Peyer's patch (tissue), 4 donors: ENCODE results near the gene ASPG. TPM values are rescaled to one million over a fixed set of nuclear protein-coding genes. Genes with fewer than 3 reads are reported as not detected.

Source experiments
- DNase-seq, 3 donors: peaks; one replicate each; pipeline ENCODE4 v3.0.0-alpha.2; 2017 to 2019
- H3K27ac ChIP-seq, 4 donors: fragments of 200-600 bp; sonication (generic); one replicate each; pipeline ENCODE4 v1.5.1; 2016 to 2019
- H3K27me3 ChIP-seq, 2 donors: fragments of 200-600 bp; sonication (generic); one replicate each; pipeline ENCODE4 v1.5.1; 2019
- H3K36me3 ChIP-seq, 3 donors: fragments of 200-600 bp; sonication (generic); one replicate each; pipeline ENCODE4 v1.5.1; 2016 to 2019
- H3K4me1 ChIP-seq, 4 donors: fragments of 200-600 bp; sonication (generic); one replicate each; pipeline ENCODE4 v1.5.1; 2016 to 2019
- H3K4me3 ChIP-seq, 4 donors: fragments of 200-600 bp; sonication (generic); 1 replicate in 3 of 4; 2 replicates in 1 of 4; pipeline ENCODE4 v1.5.1; 2016 to 2019; ENCODE audit warnings: mild to moderate bottlenecking in 1 of 4
- H3K9me3 ChIP-seq, 4 donors: fragments of 200-600 bp; sonication (generic); one replicate each; pipeline ENCODE4 v1.5.1; 2016 to 2019; ENCODE audit warnings: mild to moderate bottlenecking in 1 of 4
- POLR2A ChIP-seq, 2 donors: fragments of 450-650 bp; IDR thresholded peaks; one replicate each; pipeline ENCODE4 v1.5.1; 2017; ENCODE audit warnings: antibody characterized with exemption in 2 of 2, mild to moderate bottlenecking in 2 of 2, moderate library complexity in 2 of 2
- total RNA-seq, 4 donors: library from RNA; depleted of rRNA; stranded (reverse); fragments of >200 nt; gene quantifications; one replicate each; pipeline ENCODE4 v1.1.0, GENCODE V29; 2016
- TF ChIP-seq, protein P1 (sequence below), 6 experiments: fragments of 450-650 bp in 4 of 6; fragments of 200-600 bp in 2 of 6; sonication (generic) in 1 of 6; IDR thresholded peaks; one replicate each; pipeline ENCODE4 v1.5.1; 2017 to 2019; ENCODE audit warnings: antibody characterized with exemption in 6 of 6, mild to moderate bottlenecking in 3 of 6, moderate library complexity in 1 of 6

ASPG gene
- total RNA-seq, 4 donors from 2014 or later = 1.2 to 7.4 (median 2.3) TPM; not detected in 1

DNA sequence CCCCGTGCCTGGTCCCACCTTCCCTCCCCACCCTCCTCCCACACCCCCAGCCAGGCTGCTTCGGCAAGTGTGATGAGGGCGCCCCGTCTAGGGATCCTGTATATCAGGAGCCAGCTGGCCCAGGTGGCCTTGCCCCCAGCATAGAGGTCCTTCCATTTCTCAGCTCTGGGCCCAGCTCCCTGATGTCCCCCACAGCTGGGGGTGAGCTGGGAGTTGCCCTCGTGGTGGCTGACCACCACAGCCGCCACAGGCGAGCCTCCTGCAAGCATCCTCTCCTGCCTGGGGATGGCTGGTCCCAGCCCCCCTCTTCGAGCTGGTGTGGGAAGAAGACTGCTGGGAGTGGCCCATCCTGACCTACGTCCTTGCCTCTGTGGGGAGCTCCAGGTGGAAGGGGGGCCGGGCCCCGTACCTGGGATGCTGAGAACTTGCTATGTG lies 7.4 kb downstream of the ASPG start:
- H3K4me1 ChIP-seq = peaks cover 0 to 14% (median under 1%) of the 10 kb centered on the region in 4 donors
- no peaks in the 10 kb centered on the region for H3K9me3 ChIP-seq
- TF ChIP-seq POLR2A (IDR thresholded peaks at IDR 0.05) = no peak
- TF ChIP-seq, protein P1, sequence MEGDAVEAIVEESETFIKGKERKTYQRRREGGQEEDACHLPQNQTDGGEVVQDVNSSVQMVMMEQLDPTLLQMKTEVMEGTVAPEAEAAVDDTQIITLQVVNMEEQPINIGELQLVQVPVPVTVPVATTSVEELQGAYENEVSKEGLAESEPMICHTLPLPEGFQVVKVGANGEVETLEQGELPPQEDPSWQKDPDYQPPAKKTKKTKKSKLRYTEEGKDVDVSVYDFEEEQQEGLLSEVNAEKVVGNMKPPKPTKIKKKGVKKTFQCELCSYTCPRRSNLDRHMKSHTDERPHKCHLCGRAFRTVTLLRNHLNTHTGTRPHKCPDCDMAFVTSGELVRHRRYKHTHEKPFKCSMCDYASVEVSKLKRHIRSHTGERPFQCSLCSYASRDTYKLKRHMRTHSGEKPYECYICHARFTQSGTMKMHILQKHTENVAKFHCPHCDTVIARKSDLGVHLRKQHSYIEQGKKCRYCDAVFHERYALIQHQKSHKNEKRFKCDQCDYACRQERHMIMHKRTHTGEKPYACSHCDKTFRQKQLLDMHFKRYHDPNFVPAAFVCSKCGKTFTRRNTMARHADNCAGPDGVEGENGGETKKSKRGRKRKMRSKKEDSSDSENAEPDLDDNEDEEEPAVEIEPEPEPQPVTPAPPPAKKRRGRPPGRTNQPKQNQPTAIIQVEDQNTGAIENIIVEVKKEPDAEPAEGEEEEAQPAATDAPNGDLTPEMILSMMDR (IDR thresholded peaks at IDR 0.05) = no peak
- no peak for DNase-seq
- no peaks in the 10 kb centered on the region for H3K36me3 ChIP-seq
- no peak overlapping the region for H3K4me3 ChIP-seq
- no peak overlapping the region for H3K27ac ChIP-seq
- no peaks in the 10 kb centered on the region for H3K27me3 ChIP-seq

DNA sequence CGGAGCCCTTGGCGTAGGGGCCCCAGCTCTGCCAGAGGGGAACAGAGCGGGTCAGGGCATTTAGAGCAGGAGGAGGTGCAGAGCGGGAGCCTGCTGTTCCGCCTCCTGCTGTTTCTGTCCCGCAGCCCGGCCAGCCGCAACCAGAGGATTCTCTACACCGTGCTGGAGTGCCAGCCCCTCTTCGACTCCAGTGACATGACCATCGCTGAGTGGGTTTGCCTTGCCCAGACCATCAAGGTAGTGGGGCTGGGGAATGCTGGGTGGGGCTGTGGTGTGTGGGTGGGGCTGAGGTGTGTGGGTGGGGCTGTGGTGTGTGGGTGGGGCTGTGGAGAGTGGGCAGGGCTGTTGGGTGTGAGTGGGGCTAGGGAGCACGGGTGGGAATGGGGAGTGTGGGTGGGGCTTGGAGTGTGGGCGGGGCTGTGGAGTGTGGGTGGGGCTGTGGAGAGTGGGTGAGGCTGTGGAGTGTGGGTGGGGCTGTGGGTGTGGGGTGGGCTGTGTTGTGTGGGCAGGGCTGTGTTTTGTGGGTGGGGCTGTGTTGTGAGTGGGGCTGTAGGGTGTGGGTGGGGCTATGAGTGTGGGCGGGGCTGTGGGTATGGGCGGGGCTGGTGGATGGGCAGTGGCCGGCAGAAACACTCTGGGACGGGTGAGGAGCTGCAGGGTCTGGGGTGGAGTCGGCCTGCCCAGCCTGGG lies 8.0 kb downstream of the ASPG start:
- Histone ChIP-seq H3K9me3 (no peaks in the 10 kb centered on the region), H3K36me3 (no peaks in the 10 kb centered on the region), H3K27me3 (no peaks in the 10 kb centered on the region), H3K27ac (no peak overlapping the region), H3K4me3 (no peak overlapping the region), H3K4me1 (peaks cover 0 to 10% (median 0%) of the 10 kb centered on the region in 4 donors)
- TF ChIP-seq POLR2A (IDR thresholded peaks at IDR 0.05) = no peak
- TF ChIP-seq, protein P1 (IDR thresholded peaks at IDR 0.05) = no peak
- peak in 1 of 3 donors; percentile 66 for DNase-seq

DNA sequence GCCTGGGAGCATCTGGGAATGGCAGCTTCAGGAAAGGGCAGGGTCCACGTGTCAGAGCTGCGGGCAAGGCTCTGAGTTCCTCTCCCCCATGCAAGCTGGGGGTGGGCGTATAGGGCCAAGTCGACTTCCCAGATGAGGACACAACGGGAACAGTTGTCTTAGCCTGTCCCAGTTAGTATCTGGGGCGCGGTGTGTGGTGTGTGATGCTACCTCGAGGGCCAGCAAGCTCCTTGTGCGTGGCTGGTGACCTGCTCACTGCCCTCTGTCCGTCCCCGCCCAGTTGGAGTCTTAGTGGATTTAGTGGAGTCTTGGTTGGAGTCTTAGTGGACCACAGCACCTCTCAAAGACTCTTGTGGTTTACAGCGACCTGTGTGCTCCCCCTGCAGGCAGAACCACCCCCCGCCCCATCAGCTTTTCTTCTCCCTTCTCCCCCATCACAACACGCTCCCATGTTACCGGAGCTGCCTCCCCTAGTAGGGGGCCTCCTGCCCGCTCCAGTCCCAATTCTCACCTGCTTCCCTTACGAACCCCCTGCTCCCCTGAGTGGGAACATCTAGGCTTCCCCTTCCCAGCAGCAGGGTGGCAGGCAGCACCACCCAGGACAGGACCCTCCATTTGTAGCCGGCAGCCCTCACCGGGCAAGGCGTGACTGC lies 8.7 kb downstream of the ASPG start:
- no peaks in the 10 kb centered on the region for H3K36me3 ChIP-seq
- H3K27me3 ChIP-seq = no peaks in the 10 kb centered on the region
- no peak overlapping the region for H3K27ac ChIP-seq
- DNase-seq = peak in 1 of 3 donors; percentile 53
- H3K4me1 ChIP-seq = peaks cover 0 to 9% (median 0%) of the 10 kb centered on the region in 4 donors
- H3K4me3 ChIP-seq = no peak overlapping the region
- no peak for TF ChIP-seq POLR2A (IDR thresholded peaks at IDR 0.05)
- TF ChIP-seq, protein P1 (IDR thresholded peaks at IDR 0.05) = no peak
- no peaks in the 10 kb centered on the region for H3K9me3 ChIP-seq

DNA sequence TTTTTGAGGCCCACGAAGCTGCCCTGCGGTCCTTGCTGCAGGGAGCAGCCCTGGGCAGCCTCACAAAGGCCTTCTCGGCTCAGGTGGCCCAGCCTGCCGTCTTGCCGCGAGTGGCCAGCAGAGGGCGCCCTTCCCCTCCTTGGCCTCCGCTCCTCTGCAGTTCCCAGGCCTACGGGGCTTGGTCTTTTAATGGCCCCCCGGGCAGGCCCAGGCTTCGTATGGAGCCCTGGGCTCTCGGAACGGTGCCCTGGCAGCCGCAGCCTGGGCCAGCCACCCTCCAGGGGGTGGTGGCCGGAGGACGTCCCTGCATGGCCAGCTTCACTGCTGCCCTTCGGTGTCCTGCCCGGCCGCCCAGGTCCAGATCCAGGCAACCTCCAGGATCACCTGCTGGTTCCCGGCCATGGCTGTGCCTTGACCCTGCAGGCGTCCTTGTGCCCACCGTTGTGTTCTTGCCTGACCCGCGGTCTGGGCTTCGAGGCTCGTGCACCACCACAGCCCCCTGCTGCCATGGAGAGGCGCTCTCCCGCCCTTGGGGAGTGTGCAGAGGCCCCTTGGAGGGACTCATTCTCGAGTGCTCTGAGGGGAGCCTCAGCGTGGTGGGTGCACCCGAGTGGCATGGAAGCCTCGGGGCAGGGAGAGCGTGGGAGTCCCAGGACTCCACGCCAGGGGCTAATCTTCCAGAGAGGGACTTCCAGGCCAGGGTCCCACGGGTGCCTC lies 9.4 kb downstream of the ASPG start:
- DNase-seq = peak; percentile 38 to 85 (median 85)
- no peak for TF ChIP-seq POLR2A (IDR thresholded peaks at IDR 0.05)
- TF ChIP-seq, protein P1 (IDR thresholded peaks at IDR 0.05) = peak; percentile 42 to 89 (median 84)

DNA sequence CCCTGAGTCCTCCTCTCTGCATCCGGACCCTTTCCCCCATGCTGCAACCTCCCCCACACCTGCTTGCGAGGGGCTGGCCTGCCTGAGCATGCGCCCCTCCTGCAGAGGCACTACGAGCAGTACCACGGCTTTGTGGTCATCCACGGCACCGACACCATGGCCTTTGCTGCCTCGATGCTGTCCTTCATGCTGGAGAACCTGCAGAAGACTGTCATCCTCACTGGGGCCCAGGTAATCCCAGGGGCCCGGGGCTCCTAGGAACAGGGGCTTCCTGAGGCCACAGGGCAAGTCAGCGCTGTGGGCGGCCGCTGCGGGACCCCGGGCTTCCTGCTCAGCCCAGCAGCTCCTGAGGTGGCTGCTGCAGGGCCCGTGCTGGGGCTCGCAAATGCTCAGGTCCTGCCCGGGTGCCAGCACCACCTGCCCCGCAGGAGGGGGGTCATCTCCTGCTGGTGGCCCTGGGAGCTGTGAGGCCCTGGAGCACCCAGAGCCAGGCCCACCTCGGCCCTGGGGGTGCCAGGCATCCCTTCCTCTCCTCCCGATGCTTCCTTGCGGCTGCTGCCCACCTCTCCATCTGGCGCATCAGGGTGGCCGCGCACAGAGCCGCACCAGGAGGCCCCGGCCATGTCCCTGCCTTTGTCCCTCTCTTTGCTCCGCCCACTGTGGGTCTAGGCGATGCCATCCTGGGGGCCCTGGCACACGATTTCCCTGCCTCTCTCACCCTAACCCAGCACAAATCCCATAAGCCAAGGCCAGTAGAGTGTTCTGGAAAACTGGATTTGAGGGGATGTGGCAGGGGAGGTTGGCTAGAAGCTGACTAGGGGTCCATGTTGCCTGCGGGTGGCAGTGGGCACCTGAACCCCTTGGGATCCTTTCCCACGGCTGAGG lies 10.2 kb downstream of the ASPG start:
- Histone ChIP-seq H3K27ac (no peak overlapping the region), H3K36me3 (no peaks in the 10 kb centered on the region), H3K4me1 (peaks cover 0 to 15% (median 0%) of the 10 kb centered on the region in 4 donors), H3K4me3 (no peak overlapping the region), H3K27me3 (no peaks in the 10 kb centered on the region), H3K9me3 (no peaks in the 10 kb centered on the region)
- DNase-seq = peak in 1 of 3 donors; percentile 34
- TF ChIP-seq, protein P1 (IDR thresholded peaks at IDR 0.05) = no peak
- TF ChIP-seq POLR2A (IDR thresholded peaks at IDR 0.05) = no peak

More for the DNA sequence above, 9.4 kb downstream of the ASPG start:
- H3K4me1 ChIP-seq = peaks cover 0 to 9% (median 0%) of the 10 kb centered on the region in 4 donors
- H3K27ac ChIP-seq = no peak overlapping the region
- H3K27me3 ChIP-seq = no peaks in the 10 kb centered on the region
- H3K9me3 ChIP-seq = no peaks in the 10 kb centered on the region
- no peak overlapping the region for H3K4me3 ChIP-seq
- H3K36me3 ChIP-seq = no peaks in the 10 kb centered on the region
